GM19099 (cell line): ENCODE results near the gene CDC14C.

Experiments used
- POLR2A ChIP-seq: IDR thresholded peaks from 3 replicates; pipeline ENCODE4 v1.6.1; 2011; ENCODE audit warnings: low read depth; ENCODE audit not compliant: insufficient read length; ENCODE audit errors: extremely low read depth

CDC14C gene

DNA sequence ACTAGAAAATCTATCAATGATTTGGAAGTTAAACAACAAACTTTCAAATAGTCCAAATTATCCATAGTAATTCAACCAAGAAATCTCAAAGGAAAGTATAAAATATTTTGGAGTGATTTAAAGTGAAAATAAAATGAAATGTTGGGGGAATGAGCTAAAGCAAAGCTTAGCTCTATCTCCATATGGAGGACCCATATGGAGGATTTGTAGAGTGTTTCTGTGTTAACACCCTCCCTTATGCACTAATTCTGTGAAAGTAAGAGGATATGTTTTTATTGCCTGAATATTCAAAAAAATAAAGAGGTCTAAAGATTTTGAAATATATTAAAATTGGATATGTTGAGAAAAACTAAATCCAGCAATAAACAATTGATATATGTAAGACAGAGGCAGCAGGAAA, 31.6 kb downstream of the CDC14C start:
- TF ChIP-seq POLR2A = no peak

DNA sequence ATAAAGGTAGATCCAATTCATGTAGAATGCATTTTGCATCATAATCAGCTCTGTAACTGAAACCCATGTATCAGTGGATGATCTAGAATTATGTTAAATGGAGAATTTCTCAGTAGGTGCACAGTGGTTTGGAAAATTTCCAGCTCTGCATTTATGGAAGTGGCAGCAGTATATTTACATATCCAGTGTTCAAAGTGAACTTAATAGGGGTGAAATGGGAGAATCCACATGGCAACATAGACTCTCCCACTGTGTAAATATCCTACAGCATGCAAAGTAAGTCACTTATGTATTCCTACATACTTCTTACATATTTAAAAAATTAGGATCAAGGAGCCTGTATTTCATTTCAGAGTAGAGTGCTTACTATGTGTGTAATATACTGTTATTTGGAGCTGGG, 35.3 kb downstream of the CDC14C start:
- no peak for TF ChIP-seq POLR2A

DNA sequence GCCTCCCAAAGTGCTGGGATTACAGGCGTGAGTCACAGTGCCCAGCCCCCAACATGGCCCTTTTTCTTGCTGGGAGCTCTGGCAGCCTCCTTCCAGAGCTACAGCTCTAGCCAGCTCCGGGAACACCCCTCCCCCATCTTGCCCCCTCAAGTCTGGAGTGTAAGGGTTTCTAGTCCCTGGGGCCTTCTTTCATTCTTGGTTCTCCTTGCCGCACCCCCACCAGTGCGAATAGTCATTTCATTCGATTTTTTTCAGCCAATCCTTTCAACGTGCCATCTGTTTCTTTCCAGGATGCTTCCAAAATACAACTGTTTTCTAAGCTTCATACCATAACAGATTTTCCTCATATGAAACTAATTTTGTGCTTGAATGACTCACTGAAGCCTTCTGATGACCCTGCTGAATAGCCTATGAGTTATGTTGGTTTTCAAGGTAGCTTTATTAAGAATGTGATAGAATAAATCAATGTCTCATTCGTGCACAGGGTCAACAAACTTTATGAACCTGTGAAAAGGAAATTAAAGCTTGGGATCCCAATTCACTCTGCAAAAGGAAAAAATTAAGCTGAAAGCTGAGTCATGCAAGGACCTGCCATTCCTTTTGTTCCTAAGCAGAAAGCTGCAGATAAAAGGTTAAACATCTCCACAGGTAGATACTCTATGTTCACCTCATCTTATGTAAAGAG, 38.6 kb downstream of the CDC14C start:
- no peak for TF ChIP-seq POLR2A

DNA sequence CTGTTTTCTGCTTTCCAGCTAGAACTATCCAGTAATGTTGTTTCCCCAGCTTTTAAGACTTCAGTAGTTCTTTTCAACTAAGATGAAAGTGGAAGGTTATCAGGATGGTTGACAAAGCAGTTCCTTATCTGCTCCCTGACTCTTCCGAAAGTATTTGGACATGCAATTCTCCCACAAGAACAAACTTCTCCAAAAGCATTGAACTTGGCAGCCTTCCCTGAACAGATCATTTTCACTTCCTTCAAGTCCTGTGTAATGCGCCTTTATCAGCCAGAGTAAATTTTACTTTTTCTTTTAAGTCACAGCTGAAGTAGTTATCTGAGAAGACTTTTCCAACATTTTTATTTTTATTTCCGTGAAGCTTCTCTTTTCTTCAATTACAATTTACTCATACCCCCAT, 39.7 kb downstream of the CDC14C start:
- no peak for TF ChIP-seq POLR2A

DNA sequence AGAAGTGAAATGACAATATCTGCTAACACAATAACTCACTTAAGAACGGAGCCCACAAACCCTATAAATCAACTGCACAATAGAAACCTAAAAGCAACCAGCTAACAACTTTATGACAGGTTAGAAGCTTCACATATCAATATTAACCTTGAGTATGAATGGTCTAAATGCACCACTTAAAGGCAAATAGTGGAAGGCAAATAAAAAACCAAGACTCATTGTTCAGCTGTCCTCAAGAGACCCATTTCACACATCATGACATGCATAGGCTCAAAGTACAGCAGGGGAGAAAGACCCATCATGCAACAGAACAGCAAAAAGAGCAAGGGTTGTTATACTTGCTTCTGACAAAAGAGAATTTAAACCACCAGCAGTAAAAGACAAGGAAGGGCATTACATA, 46.8 kb downstream of the CDC14C start:
- TF ChIP-seq POLR2A = no peak

DNA sequence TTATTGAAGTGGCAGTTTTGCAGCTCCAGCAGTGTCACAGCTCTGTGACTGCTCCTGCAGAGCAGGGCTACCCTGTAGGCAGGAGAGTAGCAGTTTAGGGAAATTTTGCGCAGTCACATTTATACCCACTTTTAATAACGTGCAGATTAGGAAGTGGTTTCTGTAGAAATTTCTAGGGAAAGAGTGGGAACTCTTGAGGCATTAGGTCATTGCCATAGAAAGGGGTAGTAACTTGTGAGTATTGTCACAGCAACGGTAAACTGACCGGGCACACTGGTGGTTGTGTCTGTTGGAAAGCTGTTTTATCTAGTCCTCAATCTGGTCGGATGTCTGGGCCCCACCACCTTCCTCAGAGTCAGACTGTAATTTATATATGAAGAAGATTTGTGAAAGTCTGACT, 51.9 kb downstream of the CDC14C start:
- TF ChIP-seq POLR2A = no peak

DNA sequence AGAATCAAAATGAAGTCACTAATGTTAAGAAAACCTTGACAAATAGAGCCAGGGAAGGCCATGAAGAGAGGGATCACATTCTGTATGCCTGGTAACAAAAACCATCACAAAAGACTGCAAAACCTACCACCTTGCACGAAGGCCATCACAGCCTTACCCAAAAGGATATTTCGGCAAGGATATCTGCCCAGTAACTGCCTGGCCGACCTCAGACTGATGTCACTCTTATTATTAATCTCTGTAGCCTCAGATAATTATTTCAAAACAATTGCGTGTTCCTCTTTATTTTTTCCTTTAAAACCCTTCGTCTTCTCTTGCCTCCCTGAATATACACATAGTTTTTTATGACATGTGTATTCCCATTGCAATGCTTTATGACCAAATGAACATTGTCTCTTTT, 52.5 kb downstream of the CDC14C start:
- no peak for TF ChIP-seq POLR2A
